ENCODE measurements around the gene ZNF667.

ZNF667 gene

DNA sequence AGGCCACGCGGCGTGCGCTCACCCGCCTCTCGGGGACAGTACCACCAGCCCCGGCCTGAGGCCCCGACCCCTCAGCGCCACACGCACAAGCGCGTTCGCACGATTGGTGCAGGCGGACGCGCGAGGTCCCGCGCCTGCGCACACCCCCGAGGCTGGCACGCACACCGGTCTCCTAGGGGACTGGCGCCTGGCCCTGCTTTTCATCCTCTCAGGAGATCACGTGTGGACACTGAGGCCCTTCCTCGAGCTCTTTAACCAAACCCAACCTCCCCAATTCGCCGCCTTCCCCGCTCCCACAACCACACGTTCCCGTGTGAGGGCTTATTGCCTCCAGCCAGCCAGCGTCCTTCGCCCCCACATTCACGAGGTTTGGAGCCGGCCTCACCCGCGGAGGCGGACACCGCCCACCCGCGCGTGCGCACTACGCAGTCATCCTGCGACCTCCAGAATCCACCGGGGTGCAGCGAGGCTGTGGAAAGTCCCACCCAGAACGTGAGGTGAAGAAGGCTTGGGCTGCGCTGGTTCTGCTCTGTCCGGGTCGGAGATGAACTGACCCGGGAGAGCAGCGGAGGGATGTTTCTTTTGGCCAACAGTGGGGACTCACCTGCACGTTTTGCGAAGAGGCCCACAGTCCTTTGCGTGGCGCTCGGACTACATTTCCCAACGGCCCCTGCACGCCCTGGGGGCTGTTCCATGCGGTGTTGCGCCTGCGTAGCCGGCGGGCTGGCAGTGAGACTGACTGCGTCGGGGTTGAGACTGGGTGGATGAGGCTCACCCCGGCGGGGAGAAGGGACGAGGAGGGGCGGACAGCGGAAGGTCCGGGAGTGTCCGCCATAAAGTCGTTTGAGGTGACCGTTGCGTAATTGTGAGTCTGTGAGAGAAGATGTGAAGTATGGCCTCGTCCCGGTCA lies 539 bp upstream of the ZNF667 start (continued):
- TF ChIP-seq HIC1 (tag by site-specific recombination; IDR thresholded peaks at IDR 0.05) (0 out of 2 replicates have a peak, but pooled peaks have one; percentile 41), SP3 (tag by site-specific recombination; IDR thresholded peaks at IDR 0.05) (peak; percentile 82), BCL11B (tag by site-specific recombination; IDR thresholded peaks at IDR 0.05; ENCODE audit: low read depth) (0 out of 2 replicates have a peak, but pooled peaks have one; percentile 21), ZBTB20 (tag by site-specific recombination; IDR thresholded peaks at IDR 0.05) (peak; percentile 98), ZFP69B (tag by site-specific recombination; IDR thresholded peaks at IDR 0.05) (0 out of 2 replicates have a peak, but pooled peaks have one; percentile 10), SP2 (tag by site-specific recombination; IDR thresholded peaks at IDR 0.05) (peak; percentile 81), KLF9 (tag by site-specific recombination; IDR thresholded peaks at IDR 0.05; ENCODE audit: low read depth) (peak; percentile 20; the same call in 1 of the 2 replicates), ZBTB21 (tag by site-specific recombination; IDR thresholded peaks at IDR 0.05) (peak; percentile 33; the same call in 1 of the 2 replicates), WT1 (tag by site-specific recombination; IDR thresholded peaks at IDR 0.05) (0 out of 2 replicates have a peak, but pooled peaks have one; percentile 16), PRDM10 (tag by site-specific recombination; IDR thresholded peaks at IDR 0.05) (peak; percentile 97), KLF7 (tag by site-specific recombination; IDR thresholded peaks at IDR 0.05; ENCODE audit: borderline replicate concordance) (peak; percentile 47; the same call in 1 of the 2 replicates), ZNF2 (tag by site-specific recombination; IDR thresholded peaks at IDR 0.05) (0 out of 2 replicates have a peak, but pooled peaks have one; percentile 5), ZBTB10 (tag by site-specific recombination; IDR thresholded peaks at IDR 0.05) (0 out of 2 replicates have a peak, but pooled peaks have one; percentile 10), GLIS2 (tag by site-specific recombination; IDR thresholded peaks at IDR 0.05) (no peak), ZNF341 (tag by site-specific recombination; IDR thresholded peaks at IDR 0.05; ENCODE audit: low read depth) (peak; percentile 97), ZXDB (tag by site-specific recombination; IDR thresholded peaks at IDR 0.05) (peak; percentile 75), YY2 (tag by site-specific recombination; IDR thresholded peaks at IDR 0.05) (0 out of 2 replicates have a peak, but pooled peaks have one; percentile 37), ZFHX2 (tag by site-specific recombination; conservative IDR thresholded peaks at IDR 0.05) (peak; percentile 47; the same call in 1 of the 2 replicates), KLF17 (tag by site-specific recombination; IDR thresholded peaks at IDR 0.05) (peak; percentile 12; the same call in 1 of the 2 replicates)
- TF ChIP-seq, protein P1, sequence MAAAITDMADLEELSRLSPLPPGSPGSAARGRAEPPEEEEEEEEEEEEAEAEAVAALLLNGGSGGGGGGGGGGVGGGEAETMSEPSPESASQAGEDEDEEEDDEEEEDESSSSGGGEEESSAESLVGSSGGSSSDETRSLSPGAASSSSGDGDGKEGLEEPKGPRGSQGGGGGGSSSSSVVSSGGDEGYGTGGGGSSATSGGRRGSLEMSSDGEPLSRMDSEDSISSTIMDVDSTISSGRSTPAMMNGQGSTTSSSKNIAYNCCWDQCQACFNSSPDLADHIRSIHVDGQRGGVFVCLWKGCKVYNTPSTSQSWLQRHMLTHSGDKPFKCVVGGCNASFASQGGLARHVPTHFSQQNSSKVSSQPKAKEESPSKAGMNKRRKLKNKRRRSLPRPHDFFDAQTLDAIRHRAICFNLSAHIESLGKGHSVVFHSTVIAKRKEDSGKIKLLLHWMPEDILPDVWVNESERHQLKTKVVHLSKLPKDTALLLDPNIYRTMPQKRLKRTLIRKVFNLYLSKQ (tag by site-specific recombination; IDR thresholded peaks at IDR 0.05; ENCODE audit: borderline replicate concordance), result no peak
- TF ChIP-seq, protein P2, sequence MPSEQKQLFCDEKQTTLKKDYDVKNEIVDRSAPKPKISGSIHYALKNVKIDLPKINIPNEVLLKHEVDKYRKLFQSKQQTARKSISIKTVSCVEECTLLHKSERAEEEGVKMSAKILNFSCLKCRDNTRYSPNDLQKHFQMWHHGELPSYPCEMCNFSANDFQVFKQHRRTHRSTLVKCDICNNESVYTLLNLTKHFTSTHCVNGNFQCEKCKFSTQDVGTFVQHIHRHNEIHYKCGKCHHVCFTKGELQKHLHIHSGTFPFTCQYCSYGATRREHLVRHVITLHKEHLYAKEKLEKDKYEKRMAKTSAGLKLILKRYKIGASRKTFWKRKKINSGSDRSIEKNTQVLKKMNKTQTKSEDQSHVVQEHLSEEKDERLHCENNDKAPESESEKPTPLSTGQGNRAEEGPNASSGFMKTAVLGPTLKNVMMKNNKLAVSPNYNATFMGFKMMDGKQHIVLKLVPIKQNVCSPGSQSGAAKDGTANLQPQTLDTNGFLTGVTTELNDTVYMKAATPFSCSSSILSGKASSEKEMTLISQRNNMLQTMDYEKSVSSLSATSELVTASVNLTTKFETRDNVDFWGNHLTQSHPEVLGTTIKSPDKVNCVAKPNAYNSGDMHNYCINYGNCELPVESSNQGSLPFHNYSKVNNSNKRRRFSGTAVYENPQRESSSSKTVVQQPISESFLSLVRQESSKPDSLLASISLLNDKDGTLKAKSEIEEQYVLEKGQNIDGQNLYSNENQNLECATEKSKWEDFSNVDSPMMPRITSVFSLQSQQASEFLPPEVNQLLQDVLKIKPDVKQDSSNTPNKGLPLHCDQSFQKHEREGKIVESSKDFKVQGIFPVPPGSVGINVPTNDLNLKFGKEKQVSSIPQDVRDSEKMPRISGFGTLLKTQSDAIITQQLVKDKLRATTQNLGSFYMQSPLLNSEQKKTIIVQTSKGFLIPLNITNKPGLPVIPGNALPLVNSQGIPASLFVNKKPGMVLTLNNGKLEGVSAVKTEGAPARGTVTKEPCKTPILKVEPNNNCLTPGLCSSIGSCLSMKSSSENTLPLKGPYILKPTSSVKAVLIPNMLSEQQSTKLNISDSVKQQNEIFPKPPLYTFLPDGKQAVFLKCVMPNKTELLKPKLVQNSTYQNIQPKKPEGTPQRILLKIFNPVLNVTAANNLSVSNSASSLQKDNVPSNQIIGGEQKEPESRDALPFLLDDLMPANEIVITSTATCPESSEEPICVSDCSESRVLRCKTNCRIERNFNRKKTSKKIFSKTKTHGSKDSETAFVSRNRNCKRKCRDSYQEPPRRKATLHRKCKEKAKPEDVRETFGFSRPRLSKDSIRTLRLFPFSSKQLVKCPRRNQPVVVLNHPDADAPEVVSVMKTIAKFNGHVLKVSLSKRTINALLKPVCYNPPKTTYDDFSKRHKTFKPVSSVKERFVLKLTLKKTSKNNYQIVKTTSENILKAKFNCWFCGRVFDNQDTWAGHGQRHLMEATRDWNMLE (tag by site-specific recombination; conservative IDR thresholded peaks at IDR 0.05; ENCODE audit: low read depth), result peak; percentile 39

Measured in HEK293 (cell line).